IMR-90 (cell line): ENCODE results near the gene KAT2B. TPM values are rescaled to one million over a fixed set of nuclear protein-coding genes. Genes with fewer than 3 reads are reported as not detected.

Experiments used
- ATAC-seq: fragments of 200-7000 bp; cut with Tn5 transposase; 2 replicates; pipeline ENCODE4 v1.9.1; 2020; ENCODE audit warnings: low read depth, mild to moderate bottlenecking, moderate library complexity
- BruUV-seq: library from RNA; stranded (reverse); fragments of 400-500 nt; replicated peaks from 2 replicates; lab custom pipeline; 2021; lab: Mats Ljungman, UMichigan
- CTCF ChIA-PET: fragments of 300-600 bp; formaldehyde crosslinking; extraction: SDS; loops from one replicate; lab custom pipeline; 2021; ENCODE audit warnings: antibody characterized with exemption; lab: Yijun Ruan, JAX
- POLR2A ChIA-PET: fragments of 300-600 bp; sonication (Branson Sonifier 250); formaldehyde crosslinking; loops from one replicate; lab custom pipeline; 2022; ENCODE audit warnings: antibody characterized with exemption; ENCODE audit not compliant: unreplicated experiment; lab: Charles Lee
- DNase-seq: peaks from one replicate; pipeline ENCODE4 v3.0.0; 2013
- H2AFZ ChIP-seq: replicated peaks from 2 replicates; pipeline ENCODE3; 2013; ENCODE audit warnings: low read length, mild to moderate bottlenecking; ENCODE audit not compliant: poor library complexity
- H2AK5ac ChIP-seq: 2 replicates; pipeline ENCODE4 v1.6.1; 2013; ENCODE audit warnings: low read depth, low read length, inconsistent platforms
- H2AK9ac ChIP-seq: replicated peaks from 2 replicates; pipeline ENCODE3; 2013; ENCODE audit warnings: mild to moderate bottlenecking, low read depth, low read length, moderate library complexity; ENCODE audit not compliant: poor library complexity
- H2BK120ac ChIP-seq: 2 replicates; pipeline ENCODE4 v1.6.1; 2013; ENCODE audit warnings: low read depth, low read length, inconsistent platforms
- H2BK15ac ChIP-seq: 3 replicates; pipeline ENCODE4 v1.6.1; 2013; ENCODE audit warnings: low read depth, low read length, inconsistent platforms
- H2BK20ac ChIP-seq: 2 replicates; pipeline ENCODE4 v1.6.1; 2013; ENCODE audit warnings: low read depth, mild to moderate bottlenecking, inconsistent platforms, low read length, moderate library complexity
- H2BK5ac ChIP-seq: 2 replicates; pipeline ENCODE4 v1.6.1; 2013; ENCODE audit warnings: mild to moderate bottlenecking, low read depth, low read length, inconsistent platforms; ENCODE audit not compliant: poor library complexity, severe bottlenecking
- H3K14ac ChIP-seq: replicated peaks from 2 replicates; pipeline ENCODE4 v1.6.1; 2013; ENCODE audit warnings: low read depth, low read length, inconsistent platforms
- H3K18ac ChIP-seq: 2 replicates; pipeline ENCODE4 v1.6.1; 2013; ENCODE audit warnings: low read depth, low read length, control low read depth
- H3K23ac ChIP-seq: 2 replicates; pipeline ENCODE4 v1.6.1; 2013; ENCODE audit warnings: low read depth, low read length, inconsistent platforms
- H3K27ac ChIP-seq: 2 replicates; pipeline ENCODE4 v1.5.1; 2013; ENCODE audit warnings: mild to moderate bottlenecking, control low read depth, low read length; ENCODE audit not compliant: insufficient read depth
- H3K27me3 ChIP-seq: 2 replicates; pipeline ENCODE4 v1.6.1; 2013; ENCODE audit warnings: low read length; ENCODE audit not compliant: control insufficient read depth, insufficient read depth
- H3K36me3 ChIP-seq: 2 replicates; pipeline ENCODE4 v1.6.1; 2013; ENCODE audit warnings: low read length, mixed read lengths; ENCODE audit not compliant: control insufficient read depth, insufficient read depth
- H3K4ac ChIP-seq: 2 replicates; pipeline ENCODE4 v1.6.1; 2013; ENCODE audit warnings: low read depth, low read length, inconsistent platforms
- H3K4me1 ChIP-seq: 2 replicates; pipeline ENCODE4 v1.6.1; 2013; ENCODE audit warnings: low read length, mixed read lengths; ENCODE audit not compliant: control insufficient read depth, insufficient read depth
- H3K4me2 ChIP-seq: 2 replicates; pipeline ENCODE4 v1.6.1; 2013; ENCODE audit warnings: low read depth, mild to moderate bottlenecking, control low read depth, low read length, moderate library complexity
- H3K4me3 ChIP-seq: 2 replicates; pipeline ENCODE4 v1.5.1; 2013; ENCODE audit warnings: low read depth, mild to moderate bottlenecking, control low read depth, low read length, moderate library complexity; ENCODE audit not compliant: insufficient read depth
- H3K56ac ChIP-seq: 2 replicates; pipeline ENCODE4 v1.6.1; 2013; ENCODE audit warnings: low read length, inconsistent platforms; ENCODE audit not compliant: insufficient read depth; ENCODE audit errors: extremely low read depth
- H3K79me1 ChIP-seq, 2 experiments: 2 replicates each; pipeline ENCODE4 v1.6.1; 2013; ENCODE audit warnings: low read length in 2 of 2, inconsistent platforms in 1 of 2, low read depth in 1 of 2
- H3K9ac ChIP-seq: 2 replicates; pipeline ENCODE4 v1.6.1; 2013; ENCODE audit warnings: low read depth, low read length, control low read depth
- H3K9me1 ChIP-seq: 2 replicates; pipeline ENCODE4 v1.6.1; 2013; ENCODE audit warnings: low read length, inconsistent platforms; ENCODE audit not compliant: insufficient read depth
- H3K9me3 ChIP-seq: 2 replicates; pipeline ENCODE4 v1.6.1; 2013; ENCODE audit warnings: low read length; ENCODE audit not compliant: control insufficient read depth, insufficient read depth
- H4K20me1 ChIP-seq: 2 replicates; pipeline ENCODE4 v1.6.1; 2013; ENCODE audit warnings: low read length, inconsistent platforms; ENCODE audit not compliant: insufficient read depth
- H4K5ac ChIP-seq: 2 replicates; pipeline ENCODE4 v1.6.1; 2013; ENCODE audit warnings: mild to moderate bottlenecking, low read depth, low read length, control low read depth
- H4K8ac ChIP-seq, 2 experiments: 2 replicates each; pipeline ENCODE4 v1.6.1; 2013; ENCODE audit warnings: low read depth in 2 of 2, low read length in 2 of 2, control low read depth in 1 of 2, inconsistent platforms in 1 of 2
- H4K91ac ChIP-seq: 2 replicates; pipeline ENCODE4 v1.6.1; 2013; ENCODE audit warnings: low read depth, low read length, inconsistent platforms; ENCODE audit not compliant: insufficient read depth
- BHLHE40 ChIP-seq: fragments of 150-350 bp; IDR thresholded peaks from 2 replicates; pipeline ENCODE4 v1.6.1; 2016; ENCODE audit warnings: mild to moderate bottlenecking, low read depth, low read length
- CEBPB ChIP-seq: IDR thresholded peaks from 2 replicates; pipeline ENCODE4 v1.6.1; 2012; ENCODE audit warnings: low read depth, low read length, improper control_type of control experiment
- CHD1 ChIP-seq: IDR thresholded peaks from 2 replicates; pipeline ENCODE4 v1.6.1; 2012; ENCODE audit warnings: low read depth, low read length, improper control_type of control experiment
- FOS ChIP-seq: fragments of 150-350 bp; IDR thresholded peaks from 2 replicates; pipeline ENCODE4 v1.6.1; 2016; ENCODE audit warnings: low read depth, low read length
- MAFK ChIP-seq: IDR thresholded peaks from 2 replicates; pipeline ENCODE4 v1.6.1; 2012; ENCODE audit warnings: low read depth, low read length, improper control_type of control experiment
- MAZ ChIP-seq: IDR thresholded peaks from 2 replicates; pipeline ENCODE4 v1.6.1; 2012; ENCODE audit warnings: low read depth, mild to moderate bottlenecking, low read length, improper control_type of control experiment, moderate library complexity, borderline replicate concordance
- MXI1 ChIP-seq: IDR thresholded peaks from 2 replicates; pipeline ENCODE4 v1.6.1; 2012; ENCODE audit warnings: low read depth, mild to moderate bottlenecking, low read length, moderate library complexity, borderline replicate concordance
- NFE2L2 ChIP-seq: fragments of 150-350 bp; IDR thresholded peaks from 2 replicates; pipeline ENCODE4 v1.6.1; 2016; ENCODE audit warnings: low read depth, mild to moderate bottlenecking, low read length
- POLR2A ChIP-seq: IDR thresholded peaks from 2 replicates; pipeline ENCODE4 v1.6.1; 2012; ENCODE audit warnings: mild to moderate bottlenecking, low read depth, low read length
- RAD21 ChIP-seq: IDR thresholded peaks from 2 replicates; pipeline ENCODE4 v1.6.1; 2012; ENCODE audit warnings: low read length, improper control_type of control experiment
- RCOR1 ChIP-seq: IDR thresholded peaks from 2 replicates; pipeline ENCODE4 v1.6.1; 2012; ENCODE audit warnings: mild to moderate bottlenecking, low read length, improper control_type of control experiment; ENCODE audit not compliant: insufficient replicate concordance
- RFX5 ChIP-seq: IDR thresholded peaks from 2 replicates; pipeline ENCODE4 v1.8.0; 2012; ENCODE audit warnings: low read depth, mild to moderate bottlenecking, low read length, moderate library complexity
- SMC3 ChIP-seq: fragments of 150-350 bp; IDR thresholded peaks from 2 replicates; pipeline ENCODE4 v1.6.1; 2016; ENCODE audit warnings: low read depth, mild to moderate bottlenecking, antibody characterized with exemption, low read length, moderate library complexity
- WGBS, 2 experiments: methylation state at CpG; one replicate each; pipeline versions ENCODE4 v1.1.5 to v1.1.7; 2013; ENCODE audit warnings: missing lambda C conversion rate in 2 of 2; ENCODE audit not compliant: insufficient read length in 1 of 2; ENCODE audit errors: extremely low coverage in 2 of 2; 5-methylcytosine and 5-hydroxymethylcytosine counted together
- dilution Hi-C: fragments of 300-500 bp; cut with HindIII; formaldehyde crosslinking; loops from one replicate; pipeline ENCODE4 v1.14.3; 2018; ENCODE audit warnings: low sequenced_read_pairs; ENCODE audit not compliant: unreplicated experiment
- in situ Hi-C: fragments of 300-500 bp; cut with MboI; formaldehyde crosslinking; loops from 3 replicates; pipeline ENCODE4 v1.14.3; 2019; ENCODE audit warnings: low sequenced_read_pairs, inconsistent platforms, mixed read lengths
- intact Hi-C: fragments of 100-400 bp; cut with micrococcal nuclease; formaldehyde crosslinking; loops from 2 replicates; pipeline ENCODE4 v1.10.0; 2022
- polyA plus RNA-seq, 3 experiments: library from polyadenylated mRNA; depleted of rRNA; stranded (reverse); fragments of >200 nt; gene quantifications; 2 replicates each; pipeline ENCODE4 v1.2.3, GENCODE V29; 2012; ENCODE audit warnings: low replicate concordance in 1 of 3
- total RNA-seq: library from RNA; depleted of rRNA; stranded (reverse); fragments of >200 nt; gene quantifications from 2 replicates; pipeline ENCODE4 v1.2.3, GENCODE V29; 2012
- TF ChIP-seq, protein P1 (sequence below): fragments of 150-350 bp; IDR thresholded peaks from 2 replicates; pipeline ENCODE4 v1.6.1; 2016; ENCODE audit warnings: low read depth, mild to moderate bottlenecking, low read length, moderate library complexity, borderline replicate concordance

The KAT2B gene
- total and polyA plus RNA-seq, 2 of the 4 experiments (the other 2 are of a cell fraction): 2.0 to 2.2 TPM

DNA sequence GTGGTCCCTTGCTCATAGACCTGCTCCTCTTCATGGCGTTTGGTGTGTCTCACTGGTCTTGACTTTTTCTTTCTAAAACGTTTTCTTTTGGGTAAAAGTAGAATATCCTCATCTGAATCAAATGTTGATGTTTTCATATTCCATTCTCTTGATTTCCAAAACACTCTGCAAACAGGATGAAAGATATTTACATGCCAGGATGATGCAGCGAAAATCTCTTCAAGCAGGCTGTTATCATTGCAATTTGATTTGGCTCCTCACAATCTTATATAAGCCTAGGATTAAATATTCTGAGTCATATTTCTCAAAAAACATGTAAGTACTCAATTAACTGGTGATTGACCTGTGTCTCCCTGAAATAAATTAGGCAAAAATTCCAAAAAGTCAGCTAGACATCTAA, 38.3 kb upstream of the KAT2B start:
- dilution Hi-C loops: no loop called here
- CTCF ChIA-PET: interaction anchor here (1.0 kb wide), 1 partner anchor 14 kb away, joined by 3 read pairs; no protein-coding TSS in a partner anchor
- no peak overlapping the region for H4K91ac ChIP-seq
- H3K56ac ChIP-seq: no peak overlapping the region
- no peak overlapping the region for H3K23ac ChIP-seq
- no peak overlapping the region for H3K4me3 ChIP-seq
- H2BK15ac ChIP-seq: no peak overlapping the region
- H2AFZ ChIP-seq: no peak overlapping the region
- H4K8ac ChIP-seq: no peak overlapping the region
- no peaks in the 10 kb centered on the region for H3K4me1 ChIP-seq
- no peaks in the 10 kb centered on the region for H3K9me3 ChIP-seq
- in situ Hi-C loops: no loop called here
- no peak overlapping the region for H4K5ac ChIP-seq
- H3K27me3 ChIP-seq: no peaks in the 10 kb centered on the region
- POLR2A ChIA-PET: no interaction called here
- no peaks in the 10 kb centered on the region for H4K20me1 ChIP-seq
- no peak overlapping the region for H3K4me2 ChIP-seq
- BruUV-seq: no TSS peak
- DNase-seq: no peak
- no peak overlapping the region for H2BK5ac ChIP-seq
- H3K9ac ChIP-seq: no peak overlapping the region
- H3K18ac ChIP-seq: no peak overlapping the region
- H2AK9ac ChIP-seq: no peak overlapping the region
- H3K14ac ChIP-seq: no peak overlapping the region
- intact Hi-C loops: no loop called here
- H2BK20ac ChIP-seq: no peak overlapping the region
- H3K79me1 ChIP-seq: no peaks in the 10 kb centered on the region
- WGBS, 2 experiments: no CpG with 5 or more reads among the region's 3 CpGs
- ATAC-seq: no peak
- H3K4ac ChIP-seq: no peak overlapping the region
- no peak overlapping the region for H3K27ac ChIP-seq
- no peak for TF ChIP-seq RFX5
- TF ChIP-seq RCOR1: no peak
- no peak for TF ChIP-seq BHLHE40
- TF ChIP-seq RAD21: no peak
- no peak for TF ChIP-seq POLR2A
- no peak for TF ChIP-seq FOS
- no peak for TF ChIP-seq MAFK
- TF ChIP-seq, protein P1, sequence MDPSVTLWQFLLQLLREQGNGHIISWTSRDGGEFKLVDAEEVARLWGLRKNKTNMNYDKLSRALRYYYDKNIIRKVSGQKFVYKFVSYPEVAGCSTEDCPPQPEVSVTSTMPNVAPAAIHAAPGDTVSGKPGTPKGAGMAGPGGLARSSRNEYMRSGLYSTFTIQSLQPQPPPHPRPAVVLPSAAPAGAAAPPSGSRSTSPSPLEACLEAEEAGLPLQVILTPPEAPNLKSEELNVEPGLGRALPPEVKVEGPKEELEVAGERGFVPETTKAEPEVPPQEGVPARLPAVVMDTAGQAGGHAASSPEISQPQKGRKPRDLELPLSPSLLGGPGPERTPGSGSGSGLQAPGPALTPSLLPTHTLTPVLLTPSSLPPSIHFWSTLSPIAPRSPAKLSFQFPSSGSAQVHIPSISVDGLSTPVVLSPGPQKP: no peak
- no peak for TF ChIP-seq MXI1
- no peak for TF ChIP-seq NFE2L2
- TF ChIP-seq MAZ: no peak
- no peak for TF ChIP-seq CHD1
- no peak for TF ChIP-seq CEBPB
- TF ChIP-seq SMC3: no peak
- no peak overlapping the region for H2BK120ac ChIP-seq
- H3K9me1 ChIP-seq: no peaks in the 10 kb centered on the region
- H3K36me3 ChIP-seq: no peaks in the 10 kb centered on the region
- no peak overlapping the region for H2AK5ac ChIP-seq
